Naive B cell (primary cell): ENCODE data around the gene UBE2G2. TPM values are rescaled to one million over a fixed set of nuclear protein-coding genes. Genes with fewer than 3 reads are reported as not detected.
A peak's percentile ranks its signal among the peaks of the same experiment; 100 is the strongest.

Source experiments
- ATAC-seq, 2 donors: fragments of 150-1000 bp; cut with Tn5 transposase; 2 replicates each; pipeline ENCODE4 v1.10.0; 2021; ENCODE audit warnings: low read depth in 2 of 2, mild to moderate bottlenecking in 2 of 2, moderate library complexity in 2 of 2
- DNase-seq: peaks from one replicate; pipeline ENCODE4 v3.0.0; 2022
- H3K27ac Mint-ChIP-seq, 6 donors: one replicate each; pipeline ENCODE4 v1.8.0; 2020 to 2022; ENCODE audit warnings: mild to moderate bottlenecking in 6 of 6, mixed read lengths in 6 of 6, moderate library complexity in 5 of 6, inconsistent platforms in 2 of 6
- H3K27me3 Mint-ChIP-seq, 3 donors: one replicate each; pipeline ENCODE4 v1.8.0; 2021 to 2022; ENCODE audit warnings: mixed read lengths in 3 of 3, mild to moderate bottlenecking in 1 of 3
- H3K36me3 Mint-ChIP-seq, 2 donors: one replicate each; pipeline ENCODE4 v1.8.0; 2020 to 2022; ENCODE audit warnings: mixed read lengths in 2 of 2, inconsistent platforms in 1 of 2, mild to moderate bottlenecking in 1 of 2
- H3K4me1 Mint-ChIP-seq, 3 donors: one replicate each; pipeline ENCODE4 v1.8.0; 2020 to 2022; ENCODE audit warnings: mixed read lengths in 3 of 3, inconsistent platforms in 1 of 3, mild to moderate bottlenecking in 1 of 3, moderate library complexity in 1 of 3
- H3K4me3 Mint-ChIP-seq, 8 donors: one replicate each; pipeline ENCODE4 v1.8.0; 2020 to 2022; ENCODE audit warnings: mild to moderate bottlenecking in 8 of 8, mixed read lengths in 8 of 8, moderate library complexity in 8 of 8, inconsistent platforms in 2 of 8
- H3K9me3 Mint-ChIP-seq, 7 donors: one replicate each; pipeline ENCODE4 v1.8.0; 2020 to 2022; ENCODE audit warnings: mixed read lengths in 7 of 7, mild to moderate bottlenecking in 5 of 7, inconsistent platforms in 2 of 7, moderate library complexity in 1 of 7
- polyA plus RNA-seq, 6 donors: library from polyadenylated mRNA; unstranded; fragments of 300-500 nt; fragmentation: Illumina TruSeq; gene quantifications; one replicate each; pipeline ENCODE4 v1.2.3, GENCODE V29; 2021; ENCODE audit warnings: low read depth in 6 of 6

The UBE2G2 gene
- polyA plus RNA-seq, 6 donors from 2014 or later = 53.8 to 72.5 (median 59.5) TPM

GRCh38 chr21:44767834-44768831 is 33.5 kb downstream of the UBE2G2 start:
- DNase-seq = no peak
- no peak overlapping the region for H3K27ac Mint-ChIP-seq
- peaks cover 7 to 10% (median 7%) of the 10 kb centered on the region in 3 donors for H3K4me1 Mint-ChIP-seq
- H3K36me3 Mint-ChIP-seq = peaks cover 14 to 28% of the 10 kb centered on the region in 2 donors
- H3K9me3 Mint-ChIP-seq = no peaks in the 10 kb centered on the region
- H3K27me3 Mint-ChIP-seq = no peaks in the 10 kb centered on the region
- no peak for ATAC-seq
- no peak overlapping the region for H3K4me3 Mint-ChIP-seq

DNA sequence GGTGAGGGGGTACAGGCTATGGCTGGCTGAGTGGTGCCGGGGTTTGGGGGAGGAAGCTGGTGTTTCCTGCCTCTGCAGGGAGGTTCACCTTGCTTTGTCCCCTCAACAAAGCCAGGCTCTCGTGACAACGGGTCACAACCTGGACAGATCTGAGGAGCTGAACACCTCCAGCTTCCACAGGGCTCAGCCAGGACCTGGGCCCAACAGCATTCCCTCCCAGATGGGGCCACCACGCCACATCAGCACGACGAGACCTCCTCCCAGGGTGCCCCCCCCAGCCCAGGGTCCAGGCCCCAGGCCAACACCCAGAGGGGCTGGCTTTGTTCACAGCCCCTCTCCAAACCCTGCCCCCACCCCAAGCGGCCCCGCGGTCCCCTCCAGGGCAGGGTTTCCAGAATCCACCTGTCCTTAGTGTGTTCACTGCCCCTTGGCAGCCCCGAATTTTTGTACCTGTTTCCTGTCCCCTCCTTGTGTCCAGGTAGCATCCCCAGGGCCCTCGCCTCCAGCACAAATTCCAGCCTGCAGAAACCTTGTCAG is 34.7 kb downstream of the UBE2G2 start:
- H3K9me3 Mint-ChIP-seq = no peaks in the 10 kb centered on the region

DNA sequence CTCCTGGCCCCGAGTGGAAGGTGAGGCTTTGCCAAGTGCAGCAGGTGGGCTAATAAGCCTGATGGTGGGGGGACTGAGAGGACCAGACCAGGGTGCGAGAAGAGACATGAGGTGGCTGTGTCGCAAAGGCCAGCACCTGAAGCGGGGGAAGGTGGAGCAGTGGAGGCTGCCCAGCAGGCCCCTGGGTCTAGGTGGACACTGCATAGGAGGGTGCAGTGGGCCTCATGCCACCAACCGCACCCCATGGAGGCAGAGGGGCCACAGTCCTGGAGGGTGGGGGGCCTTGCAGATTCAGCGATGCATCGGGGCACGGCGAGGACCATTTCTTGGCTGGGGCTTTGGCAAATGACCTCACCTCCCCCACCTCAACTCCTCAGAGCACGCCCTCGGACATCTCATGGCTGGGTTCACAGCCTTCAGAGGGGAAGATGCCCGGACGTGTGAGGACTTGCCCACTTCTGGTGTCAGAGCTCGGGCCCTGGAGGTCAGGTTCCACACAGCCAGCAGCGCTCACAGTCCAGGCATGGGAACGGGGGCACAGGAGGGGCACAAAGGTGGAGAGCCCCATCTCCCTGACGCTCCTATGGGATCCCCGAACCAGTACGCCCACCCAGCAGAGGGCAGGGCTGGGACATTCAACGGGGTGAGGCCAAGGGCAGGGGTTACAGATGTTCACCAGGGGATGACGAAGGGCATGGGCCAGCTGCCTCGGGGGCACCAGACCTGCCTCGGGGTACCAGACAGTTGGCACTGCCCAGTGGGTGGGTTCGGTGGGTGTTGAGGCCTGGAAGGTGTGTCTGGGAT is 35.4 kb downstream of the UBE2G2 start:
- H3K4me1 Mint-ChIP-seq = peaks cover 7 to 11% (median 10%) of the 10 kb centered on the region in 3 donors
- H3K27ac Mint-ChIP-seq = peak overlapping the region in 1 of 6 donors; percentile 9
- ATAC-seq = no peak
- H3K27me3 Mint-ChIP-seq = no peaks in the 10 kb centered on the region
- no peak for DNase-seq
- H3K36me3 Mint-ChIP-seq = peaks cover 10 to 17% of the 10 kb centered on the region in 2 donors
- H3K9me3 Mint-ChIP-seq = no peaks in the 10 kb centered on the region
- peak overlapping the region in 1 of 8 donors; percentile 56 for H3K4me3 Mint-ChIP-seq

More for the DNA sequence above, 34.7 kb downstream of the UBE2G2 start:
- H3K36me3 Mint-ChIP-seq = peaks cover 14 to 17% of the 10 kb centered on the region in 2 donors
- DNase-seq (no peak), ATAC-seq (no peak)
- H3K27ac Mint-ChIP-seq = peak overlapping the region in 2 of 6 donors; percentile 41 to 52
- no peaks in the 10 kb centered on the region for H3K27me3 Mint-ChIP-seq
- no peak overlapping the region for H3K4me3 Mint-ChIP-seq
- peaks cover 7 to 10% (median 7%) of the 10 kb centered on the region in 3 donors for H3K4me1 Mint-ChIP-seq

DNA sequence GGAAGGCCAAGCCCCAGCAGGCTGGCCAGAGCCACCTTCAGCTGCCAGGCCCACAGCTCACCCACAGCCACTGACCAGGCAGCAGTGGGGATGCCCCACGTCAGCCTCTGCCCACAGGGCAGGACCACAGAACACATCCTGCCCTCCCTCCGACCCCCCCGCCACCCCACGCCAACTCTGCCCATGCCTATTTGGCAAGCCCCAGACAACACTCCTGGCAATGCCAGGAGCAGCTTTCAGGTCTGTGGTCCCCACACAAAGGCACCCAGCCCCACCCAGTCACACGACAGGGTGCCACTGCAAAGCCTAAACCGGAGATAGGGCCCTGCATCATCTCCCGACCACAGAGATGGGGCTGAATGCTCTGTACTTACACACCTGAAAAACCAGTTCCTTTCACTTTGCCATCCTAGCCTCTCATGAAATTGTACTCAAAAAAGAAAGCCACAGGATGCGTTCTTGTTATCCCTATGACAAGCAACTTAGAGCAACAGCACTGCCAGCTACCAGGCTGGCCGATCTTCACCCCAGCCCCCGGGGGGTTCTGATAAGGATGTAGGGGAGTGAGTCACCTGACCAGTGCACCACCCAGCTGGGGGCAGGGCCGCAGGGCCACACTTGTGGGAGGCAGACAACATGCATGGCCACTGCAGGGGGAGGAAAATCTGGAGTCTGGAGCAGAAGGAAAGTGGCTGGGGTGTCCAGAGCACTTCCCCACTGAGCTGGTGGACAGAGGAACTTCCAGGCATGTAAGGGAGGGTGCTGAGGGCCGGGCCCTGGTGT is 36.2 kb downstream of the UBE2G2 start:
- no peaks in the 10 kb centered on the region for H3K9me3 Mint-ChIP-seq
- H3K4me1 Mint-ChIP-seq = peaks cover 7 to 12% (median 10%) of the 10 kb centered on the region in 3 donors
- H3K4me3 Mint-ChIP-seq = peak overlapping the region in 1 of 8 donors; percentile 56
- H3K27me3 Mint-ChIP-seq = no peaks in the 10 kb centered on the region
- peaks cover 5 to 17% of the 10 kb centered on the region in 2 donors for H3K36me3 Mint-ChIP-seq
- peak overlapping the region in 2 of 6 donors; percentile 33 to 39 for H3K27ac Mint-ChIP-seq
- DNase-seq = no peak
- ATAC-seq = no peak

GRCh38 chr21:44764319-44765230 is 37.0 kb downstream of the UBE2G2 start:
- ATAC-seq = no peak
- Mint-ChIP-seq H3K4me1 (peaks cover 7 to 12% (median 10%) of the 10 kb centered on the region in 3 donors), H3K9me3 (no peaks in the 10 kb centered on the region), H3K27me3 (no peaks in the 10 kb centered on the region), H3K27ac (no peak overlapping the region), H3K36me3 (peaks cover 5 to 13% of the 10 kb centered on the region in 2 donors), H3K4me3 (no peak overlapping the region)
- DNase-seq = no peak

GRCh38 chr21:44763451-44764318 is 37.9 kb downstream of the UBE2G2 start:
- Mint-ChIP-seq H3K9me3 (no peaks in the 10 kb centered on the region), H3K36me3 (peaks cover 3 to 4% of the 10 kb centered on the region in 2 donors), H3K4me1 (peaks cover 7 to 12% (median 10%) of the 10 kb centered on the region in 3 donors), H3K4me3 (no peak overlapping the region), H3K27me3 (no peaks in the 10 kb centered on the region), H3K27ac (peak overlapping the region in 1 of 6 donors; percentile 70)
- DNase-seq (no peak), ATAC-seq (no peak)

GRCh38 chr21:44763050-44763378 is 38.6 kb downstream of the UBE2G2 start:
- ATAC-seq (no peak), DNase-seq (no peak)
- Mint-ChIP-seq H3K27ac (peak overlapping the region in 1 of 6 donors; percentile 42), H3K4me1 (peaks cover 7 to 12% (median 10%) of the 10 kb centered on the region in 3 donors), H3K36me3 (no peaks in the 10 kb centered on the region), H3K4me3 (no peak overlapping the region), H3K9me3 (no peaks in the 10 kb centered on the region), H3K27me3 (no peaks in the 10 kb centered on the region)

GRCh38 chr21:44762221-44763049 is 39.2 kb downstream of the UBE2G2 start:
- DNase-seq (no peak), ATAC-seq (no peak)
- Mint-ChIP-seq H3K4me3 (no peak overlapping the region), H3K36me3 (no peaks in the 10 kb centered on the region), H3K27ac (peak overlapping the region in 1 of 6 donors; percentile 42), H3K4me1 (peaks cover 7 to 12% (median 10%) of the 10 kb centered on the region in 3 donors), H3K9me3 (no peaks in the 10 kb centered on the region), H3K27me3 (no peaks in the 10 kb centered on the region)

DNA sequence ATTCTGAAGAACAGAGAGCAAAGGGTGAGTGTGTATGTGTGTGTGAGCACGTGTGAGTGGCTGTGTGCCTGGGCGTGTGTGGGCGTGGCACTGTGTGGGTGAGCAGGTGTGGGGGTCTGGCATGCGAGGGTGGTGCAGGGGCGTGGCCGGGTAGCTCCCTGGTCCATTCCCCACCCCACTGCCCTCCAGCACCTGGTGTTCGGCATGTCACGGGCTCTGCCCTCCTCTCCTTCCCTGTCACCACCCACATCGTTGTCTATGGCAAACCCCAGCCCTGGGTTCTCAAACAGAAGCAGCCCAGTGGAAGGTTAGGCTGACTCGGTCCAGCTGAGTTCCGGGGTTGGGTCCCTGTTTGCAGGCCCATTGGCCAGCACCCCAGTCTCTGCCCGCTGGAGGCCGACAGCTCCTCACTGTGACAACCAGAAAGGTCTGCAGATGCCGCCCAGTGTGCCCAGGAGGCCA is 39.8 kb downstream of the UBE2G2 start:
- no peak for DNase-seq
- Mint-ChIP-seq H3K9me3 (no peaks in the 10 kb centered on the region), H3K27ac (no peak overlapping the region), H3K4me1 (peaks cover 7 to 12% (median 10%) of the 10 kb centered on the region in 3 donors), H3K36me3 (no peaks in the 10 kb centered on the region), H3K4me3 (no peak overlapping the region), H3K27me3 (no peaks in the 10 kb centered on the region)
- ATAC-seq = no peak

DNA sequence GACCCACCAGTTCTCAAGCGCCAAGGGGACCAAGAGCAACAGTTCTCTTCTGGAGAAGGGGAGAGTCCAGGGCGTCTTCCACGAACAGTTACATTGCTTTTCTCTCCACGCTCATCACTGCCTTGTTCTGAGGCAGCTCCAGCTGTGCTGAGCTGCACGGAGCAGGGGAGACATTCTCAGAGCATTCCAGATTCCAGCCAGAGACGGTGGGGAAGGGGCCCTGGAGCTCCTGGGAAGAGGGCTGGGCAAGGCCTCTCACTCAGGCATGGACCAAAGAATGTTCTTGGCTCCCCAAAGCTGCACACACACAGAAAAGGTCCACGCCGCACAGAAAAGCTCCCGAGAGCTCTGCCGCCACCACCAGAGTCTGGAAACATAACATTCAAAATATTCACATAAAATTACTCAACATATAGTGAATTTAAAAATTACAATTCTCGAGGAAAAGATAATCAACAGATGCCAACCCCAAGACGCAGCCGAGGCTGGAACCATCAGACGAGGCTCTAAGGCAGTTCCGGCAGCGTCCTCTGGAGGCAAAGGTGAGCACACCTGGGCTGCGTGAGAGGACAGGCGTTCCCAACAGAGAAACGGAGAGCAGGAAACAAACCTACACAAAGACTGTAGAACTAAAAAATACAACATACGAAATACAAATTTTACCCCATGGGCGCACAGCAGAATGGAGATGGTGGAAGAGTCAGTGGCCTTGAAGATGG is 40.5 kb downstream of the UBE2G2 start:
- Mint-ChIP-seq H3K36me3 (no peaks in the 10 kb centered on the region), H3K4me3 (peak overlapping the region in 1 of 8 donors; percentile 9), H3K27ac (peak overlapping the region in 2 of 6 donors; percentile 16 to 37), H3K27me3 (no peaks in the 10 kb centered on the region), H3K4me1 (peaks cover 7 to 12% (median 8%) of the 10 kb centered on the region in 3 donors), H3K9me3 (peaks cover 0 to 3% (median 0%) of the 10 kb centered on the region in 7 donors)
- DNase-seq (no peak), ATAC-seq (no peak)
